Esophagus mucosa (tissue), 1 donor: Measurements from ENCODE around the gene RNF182. TPM values are rescaled to one million over a fixed set of nuclear protein-coding genes. Genes with fewer than 3 reads are reported as not detected.
"Not testable (repeated sequence)": the region's sequence is repeated elsewhere in the genome, so short reads cannot be mapped to it uniquely, and the experiment has no call there.

ENCODE experiments used
- ATAC-seq: fragments of 200-7000 bp; cut with Tn5 transposase; one replicate; pipeline ENCODE4 v1.9.1; 2020
- total RNA-seq: library from RNA; stranded (reverse); gene quantifications from one replicate; pipeline ENCODE4 v1.2.4, GENCODE V29; 2023
- donor health status: DM: yes; HTN: yes; CAD: no.

RNF182 gene
- 0.20 TPM for total RNA-seq

- ATAC-seq, result peak; percentile 73
These were observed at the start of gene RNF182 for GRCh38 chr6:13924949-13925881. TSS of gene RNF182 (plus strand) at chr6:13924952. CDS start at chr6:13977120, 52,168 bp downstream.

- no peak for ATAC-seq
These were observed 47.7 kb upstream of the RNF182 start for GRCh38 chr6:13877051-13877450.

GRCh38 chr6:13880061-13880663, 44.6 kb upstream of the RNF182 start:
- not testable (repeated sequence) for ATAC-seq

GRCh38 chr6:13881621-13882165, 43.1 kb upstream of the RNF182 start:
- peak; percentile 56 for ATAC-seq

GRCh38 chr6:13883966-13884365, 40.8 kb upstream of the RNF182 start:
- no peak for ATAC-seq

- ATAC-seq, result no peak
These were observed 40.4 kb upstream of the RNF182 start for GRCh38 chr6:13884397-13884796.

- ATAC-seq, result no peak
These were observed 39.2 kb upstream of the RNF182 start for GRCh38 chr6:13885601-13886000.

- no peak for ATAC-seq
These were observed 37.8 kb upstream of the RNF182 start for GRCh38 chr6:13886949-13887348.

- ATAC-seq, result no peak
These were observed 32.6 kb upstream of the RNF182 start for GRCh38 chr6:13892017-13892645.

GRCh38 chr6:13902922-13903321, 21.8 kb upstream of the RNF182 start:
- no peak for ATAC-seq

GRCh38 chr6:13903364-13903763, 21.4 kb upstream of the RNF182 start:
- ATAC-seq, result no peak

- no peak for ATAC-seq
These were observed 17.8 kb upstream of the RNF182 start for GRCh38 chr6:13907001-13907350.

- no peak for ATAC-seq
These were observed 17.0 kb upstream of the RNF182 start for GRCh38 chr6:13907614-13908215.

- ATAC-seq, result peak; percentile 72
These were observed 15.8 kb upstream of the RNF182 start for GRCh38 chr6:13908955-13909381.

GRCh38 chr6:13910443-13910842, 14.3 kb upstream of the RNF182 start:
- no peak for ATAC-seq

- no peak for ATAC-seq
These were observed 13.4 kb upstream of the RNF182 start for GRCh38 chr6:13911337-13911736.

GRCh38 chr6:13913226-13914001, 11.3 kb upstream of the RNF182 start:
- ATAC-seq, result no peak

GRCh38 chr6:13914351-13914750, 10.4 kb upstream of the RNF182 start:
- ATAC-seq, result no peak

GRCh38 chr6:13915561-13916229, 9.1 kb upstream of the RNF182 start:
- no peak for ATAC-seq

- ATAC-seq, result peak; percentile 79
These were observed 8.4 kb upstream of the RNF182 start for GRCh38 chr6:13916230-13916944.

GRCh38 chr6:13917141-13917540, 7.6 kb upstream of the RNF182 start:
- ATAC-seq, result no peak
